Mucosa of descending colon (tissue), 3 donors: ENCODE measurements around the gene ROBO1. TPM values are rescaled to one million over a fixed set of nuclear protein-coding genes. Genes with fewer than 3 reads are reported as not detected.
"Not testable (repeated sequence)": the region's sequence is repeated elsewhere in the genome, so short reads cannot be mapped to it uniquely, and the experiment has no call there.

Experiments used
- ATAC-seq: fragments of 200-7000 bp; cut with Tn5 transposase; one replicate; pipeline ENCODE4 v1.9.1; 2020; ENCODE audit warnings: mild to moderate bottlenecking, moderate library complexity
- DNase-seq, 3 donors: peaks; one replicate each; pipeline ENCODE4 v3.0.0-alpha.2; 2020
- H3K36me3 ChIP-seq: fragments of 200-600 bp; one replicate; pipeline ENCODE4 v1.8.0; 2021; ENCODE audit warnings: low read depth, mild to moderate bottlenecking
- H3K4me1 ChIP-seq: fragments of 200-600 bp; one replicate; pipeline ENCODE4 v1.8.0; 2021; ENCODE audit warnings: low read depth, mild to moderate bottlenecking
- H3K4me3 ChIP-seq: fragments of 200-600 bp; one replicate; pipeline ENCODE4 v1.8.0; 2021; ENCODE audit warnings: mild to moderate bottlenecking
- H3K9me3 ChIP-seq: fragments of 200-600 bp; one replicate; pipeline ENCODE4 v1.8.0; 2021; ENCODE audit warnings: mild to moderate bottlenecking
- intact Hi-C, 2 donors: fragments of 100-400 bp; cut with DNase I in 1 of 2; cut with micrococcal nuclease in 1 of 2; formaldehyde crosslinking; loops; one replicate each; pipeline versions ENCODE4 v1.11.0 to v1.11.1; 2022; cut with DNase I, micrococcal nuclease
- total RNA-seq, 3 donors: library from RNA; stranded (reverse); fragmentation: NEBNext Ultra II Directional in 2 of 3; extraction: Animal tissue kit (Norgen Biotek cat#: 25700) in 2 of 3; gene quantifications; one replicate each; pipeline versions ENCODE4 v1.2.1 to v1.2.4, GENCODE V29; 2021 to 2023
- TF ChIP-seq, protein P1 (sequence below): fragments of 200-600 bp; IDR thresholded peaks from one replicate; pipeline ENCODE4 v1.8.0; 2022; ENCODE audit warnings: antibody characterized with exemption, mild to moderate bottlenecking
- donor health status: DM: no; HTN: no; CAD: no; lungs with moderate emphysema.
- donor health status: DM: no; HTN: no; CAD: no.
- donor health status: DM: no; HTN: yes; CAD: no.

ROBO1 gene
- total RNA-seq, 3 donors from 2014 or later = 4.3 to 22.7 (median 10.1) TPM

GRCh38 chr3:78726545-78726944 lies 1041.3 kb downstream of the ROBO1 start:
- ATAC-seq = no peak

GRCh38 chr3:78725703-78726246 lies 1042.0 kb downstream of the ROBO1 start:
- TF ChIP-seq, protein P1, sequence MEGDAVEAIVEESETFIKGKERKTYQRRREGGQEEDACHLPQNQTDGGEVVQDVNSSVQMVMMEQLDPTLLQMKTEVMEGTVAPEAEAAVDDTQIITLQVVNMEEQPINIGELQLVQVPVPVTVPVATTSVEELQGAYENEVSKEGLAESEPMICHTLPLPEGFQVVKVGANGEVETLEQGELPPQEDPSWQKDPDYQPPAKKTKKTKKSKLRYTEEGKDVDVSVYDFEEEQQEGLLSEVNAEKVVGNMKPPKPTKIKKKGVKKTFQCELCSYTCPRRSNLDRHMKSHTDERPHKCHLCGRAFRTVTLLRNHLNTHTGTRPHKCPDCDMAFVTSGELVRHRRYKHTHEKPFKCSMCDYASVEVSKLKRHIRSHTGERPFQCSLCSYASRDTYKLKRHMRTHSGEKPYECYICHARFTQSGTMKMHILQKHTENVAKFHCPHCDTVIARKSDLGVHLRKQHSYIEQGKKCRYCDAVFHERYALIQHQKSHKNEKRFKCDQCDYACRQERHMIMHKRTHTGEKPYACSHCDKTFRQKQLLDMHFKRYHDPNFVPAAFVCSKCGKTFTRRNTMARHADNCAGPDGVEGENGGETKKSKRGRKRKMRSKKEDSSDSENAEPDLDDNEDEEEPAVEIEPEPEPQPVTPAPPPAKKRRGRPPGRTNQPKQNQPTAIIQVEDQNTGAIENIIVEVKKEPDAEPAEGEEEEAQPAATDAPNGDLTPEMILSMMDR = no peak
- Histone ChIP-seq H3K4me1 (no peaks in the 10 kb centered on the region), H3K9me3 (no peaks in the 10 kb centered on the region), H3K36me3 (no peaks in the 10 kb centered on the region), H3K4me3 (no peak overlapping the region)
- ATAC-seq (no peak), DNase-seq (no peak)
- intact Hi-C loops = no loop called here

More at GRCh38 chr3:78726545-78726944, 1041.3 kb downstream of the ROBO1 start:
- H3K36me3 ChIP-seq = no peaks in the 10 kb centered on the region
- no peaks in the 10 kb centered on the region for H3K9me3 ChIP-seq
- no peak for DNase-seq
- intact Hi-C loops = no loop called here
- H3K4me3 ChIP-seq = no peak overlapping the region
- TF ChIP-seq, protein P1 = no peak
- H3K4me1 ChIP-seq = no peaks in the 10 kb centered on the region

DNA sequence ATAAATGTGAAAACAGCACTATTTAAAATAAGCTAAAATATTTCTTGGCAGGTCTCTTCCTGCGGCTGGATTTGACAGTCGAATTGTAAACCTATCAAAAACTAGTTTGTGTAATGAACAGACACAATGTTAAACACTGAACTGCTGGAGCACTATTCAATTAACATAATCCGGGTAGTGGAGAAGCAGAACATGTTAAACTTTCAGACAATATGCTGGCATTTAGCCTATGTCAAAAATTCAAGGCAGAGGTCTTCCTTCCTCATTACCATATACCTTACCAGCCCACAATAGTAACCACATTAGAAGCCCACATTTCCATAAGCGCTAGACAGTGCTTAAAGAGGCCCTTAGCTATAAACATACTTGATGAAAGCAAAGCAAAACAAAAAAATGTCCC lies 1042.9 kb downstream of the ROBO1 start:
- H3K36me3 ChIP-seq = no peaks in the 10 kb centered on the region
- no peaks in the 10 kb centered on the region for H3K4me1 ChIP-seq
- DNase-seq (no peak), ATAC-seq (no peak)
- intact Hi-C loops = no loop called here
- no peak overlapping the region for H3K4me3 ChIP-seq
- no peaks in the 10 kb centered on the region for H3K9me3 ChIP-seq
- TF ChIP-seq, protein P1 = no peak

DNA sequence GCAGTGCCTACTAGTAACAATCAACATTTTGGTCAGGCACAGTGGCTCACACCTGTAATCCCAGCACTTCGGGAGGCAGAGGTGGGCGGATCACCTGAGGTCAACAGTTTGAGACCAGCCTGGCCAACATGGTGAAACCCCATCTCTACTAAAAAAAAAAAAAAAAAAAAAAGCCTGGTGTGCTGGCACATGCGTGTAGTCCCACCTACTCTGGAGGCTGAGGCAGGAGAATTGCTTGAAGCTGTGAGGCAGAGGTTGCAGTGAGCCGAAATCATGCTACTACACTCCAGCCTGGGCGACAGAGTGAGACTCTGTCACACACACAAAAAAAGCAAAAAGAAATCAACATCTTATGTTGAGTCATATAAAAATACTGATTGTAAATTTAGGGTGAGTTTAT lies 1043.4 kb downstream of the ROBO1 start:
- DNase-seq, H3K4me3 ChIP-seq, H3K9me3 ChIP-seq, ATAC-seq, intact Hi-C loops, H3K4me1 ChIP-seq, H3K36me3 ChIP-seq: not testable (repeated sequence)

DNA sequence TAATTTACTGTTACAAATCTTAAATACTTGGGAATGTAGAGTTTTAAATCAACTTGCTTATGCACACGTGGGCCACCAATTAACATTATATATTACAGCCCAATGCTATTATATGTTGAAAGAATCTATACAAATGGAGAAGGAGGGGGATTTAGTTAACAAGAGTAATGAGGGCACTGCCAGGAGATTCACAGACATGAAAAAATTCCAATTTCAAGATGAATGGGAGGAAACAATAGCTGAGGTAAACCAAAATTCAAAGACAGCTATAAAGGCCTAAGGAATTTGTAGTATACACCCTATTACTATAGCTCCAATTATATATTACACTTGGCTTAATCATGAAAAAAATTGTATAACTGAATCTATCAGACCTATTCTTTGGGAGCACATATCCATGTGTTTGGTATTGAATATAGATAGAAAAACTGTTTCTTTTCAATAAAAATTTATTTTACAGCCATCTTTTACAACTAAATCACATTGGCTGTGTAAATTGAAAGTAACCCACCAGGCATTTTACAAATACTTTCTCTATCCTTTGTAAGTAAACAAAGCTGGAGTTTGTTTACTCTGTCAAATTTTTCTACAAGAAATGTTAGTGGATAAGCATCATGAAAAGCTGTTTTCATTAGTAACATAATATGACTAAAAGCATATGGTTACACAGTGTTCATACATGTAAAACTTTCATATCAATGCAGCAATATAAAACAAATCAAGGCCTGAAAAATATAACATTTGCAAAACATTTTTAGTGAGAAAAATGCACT lies 1045.8 kb downstream of the ROBO1 start:
- Histone ChIP-seq H3K36me3 (no peaks in the 10 kb centered on the region), H3K4me3 (no peak overlapping the region), H3K4me1 (no peaks in the 10 kb centered on the region), H3K9me3 (no peaks in the 10 kb centered on the region)
- intact Hi-C loops = no loop called here
- ATAC-seq (no peak), DNase-seq (no peak)
- TF ChIP-seq, protein P1 = no peak

DNA sequence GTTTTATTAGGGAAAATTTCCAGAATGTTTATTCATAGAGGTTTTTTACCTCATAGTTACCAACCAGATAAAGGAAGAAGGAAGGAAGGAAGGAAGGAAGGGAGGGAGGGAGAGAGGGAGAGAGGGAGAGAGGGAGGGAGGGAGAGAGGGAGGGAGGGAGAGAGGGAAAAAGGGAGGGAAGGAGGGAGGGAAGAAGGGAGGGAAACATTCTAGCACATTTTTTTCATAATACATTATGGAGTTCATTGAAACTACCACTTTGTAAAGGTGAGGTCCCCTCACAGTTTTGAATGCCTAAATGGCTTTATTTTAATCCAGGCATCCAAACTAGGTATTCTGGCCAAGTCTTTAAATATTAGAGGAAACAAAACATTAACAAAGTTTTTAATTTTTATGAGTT lies 1049.1 kb downstream of the ROBO1 start:
- intact Hi-C loops = no loop called here
- Histone ChIP-seq H3K4me3 (no peak overlapping the region), H3K4me1 (no peaks in the 10 kb centered on the region), H3K9me3 (no peaks in the 10 kb centered on the region), H3K36me3 (no peaks in the 10 kb centered on the region)
- ATAC-seq (no peak), DNase-seq (no peak)
- TF ChIP-seq, protein P1 = no peak
